Thyroid gland (tissue), 4 donors: ENCODE results near the gene MITF.

Experiments
- CTCF ChIP-seq, 6 experiments: fragments of 200-600 bp in 3 of 6; fragments of 450-650 bp in 3 of 6; sonication (generic) in 3 of 6; IDR thresholded peaks; one replicate each; pipeline ENCODE4 v1.5.1; 2016 to 2019; ENCODE audit warnings: antibody characterized with exemption in 6 of 6, mild to moderate bottlenecking in 2 of 6, inconsistent platforms in 1 of 6, moderate library complexity in 1 of 6
- POLR2A ChIP-seq, 2 donors: fragments of 450-650 bp; IDR thresholded peaks; one replicate each; pipeline ENCODE4 v1.6.1; 2017; ENCODE audit warnings: antibody characterized with exemption in 2 of 2, mild to moderate bottlenecking in 2 of 2, moderate library complexity in 1 of 2

- TF ChIP-seq CTCF (IDR thresholded peaks at IDR 0.05), result no peak
- TF ChIP-seq POLR2A (IDR thresholded peaks at IDR 0.05), result no peak
These were observed 233.4 kb downstream of the MITF start for GRCh38 chr3:69972672-69973071.
